Muscle of back (tissue), 11 donors: ENCODE data around the gene ENDOU. TPM values are rescaled to one million over a fixed set of nuclear protein-coding genes. Genes with fewer than 3 reads are reported as not detected.
"Not testable (repeated sequence)": the region's sequence is repeated elsewhere in the genome, so short reads cannot be mapped to it uniquely, and the experiment has no call there.

Source experiments
- DNase-seq, 3 donors: peaks; one replicate each; pipeline versions ENCODE4 v3.0.0 to v3.0.0-alpha.2; 2013
- polyA plus RNA-seq, 10 donors: library from polyadenylated mRNA; unstranded; fragments of 120-200 nt; gene quantifications; one replicate each; pipeline ENCODE4 v1.2.1, GENCODE V29; 2013; ENCODE audit not compliant: insufficient read length in 10 of 10

ENDOU gene
- polyA plus RNA-seq, 10 donors, result 0.19 to 1.8 (median 0.32) TPM

- no peak for DNase-seq
These were observed 37.7 kb downstream of the ENDOU start for GRCh38 chr12:47687636-47688035.

DNA sequence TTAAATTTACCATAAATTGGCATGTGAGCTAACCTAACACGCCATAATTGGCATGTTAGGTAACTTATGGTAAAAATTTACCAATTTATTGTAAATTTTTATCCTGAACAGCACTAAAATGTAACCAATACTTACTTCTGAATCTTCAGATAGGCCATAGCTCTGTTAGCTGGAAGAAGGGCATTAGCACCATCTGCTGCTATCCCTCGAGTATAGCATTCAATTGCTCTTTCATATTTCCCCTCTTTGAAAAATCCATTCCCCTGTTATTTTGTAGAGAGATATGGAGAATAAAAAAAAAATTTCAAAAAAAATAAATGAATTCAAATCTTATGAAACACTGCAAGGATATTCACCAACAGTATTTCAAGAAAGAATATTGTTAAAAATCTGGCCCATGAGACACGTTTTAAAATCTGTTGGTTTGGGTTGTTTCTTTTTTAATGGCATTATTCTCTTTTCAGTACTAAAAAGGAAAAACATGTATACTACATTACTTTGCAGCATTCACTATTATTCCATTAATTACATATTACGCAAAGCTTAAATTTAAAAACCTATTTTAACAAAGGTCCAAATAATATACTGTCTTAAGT, 38.5 kb downstream of the ENDOU start:
- peak; percentile 20 to 44 (median 30) for DNase-seq

- no peak for DNase-seq
These were observed 45.5 kb downstream of the ENDOU start for GRCh38 chr12:47679785-47680184.

GRCh38 chr12:47672068-47672467, 53.2 kb downstream of the ENDOU start:
- no peak for DNase-seq

DNA sequence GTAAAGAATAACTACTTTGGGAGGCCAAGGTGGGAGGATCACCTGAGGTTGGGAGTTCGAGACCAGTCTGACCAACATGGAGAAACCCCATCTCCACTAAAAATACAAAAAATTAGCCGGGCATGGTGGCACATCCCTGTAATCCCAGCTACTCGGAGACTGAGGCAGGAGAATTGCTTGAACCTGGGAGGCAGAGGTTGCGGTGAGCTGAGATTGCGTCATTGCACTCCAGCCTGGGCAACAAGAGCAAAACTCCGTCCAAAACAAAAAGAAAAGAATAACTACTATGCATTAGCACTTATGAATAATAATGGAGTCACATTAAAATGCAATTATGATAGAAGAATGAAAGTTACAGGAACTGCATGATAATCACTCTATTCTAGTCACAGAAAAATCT, 57.4 kb downstream of the ENDOU start:
- DNase-seq, result not testable (repeated sequence)

Other genes starting within 250 kb of the ENDOU start
- 10 to 100 TPM; 21.0 to 32.9 (median 28.2) TPM for gene RPAP3, start 19.5 kb downstream of the ENDOU start, polyA plus RNA-seq
- 10 to 100 TPM in 5 of 10 donors, 1 to 10 TPM in 5; 6.8 to 18.9 (median 9.7) TPM for gene RAPGEF3, start 33.4 kb upstream of the ENDOU start, polyA plus RNA-seq
- gene SLC48A1, start 47.7 kb upstream of the ENDOU start, polyA plus RNA-seq, result 10 to 100 TPM in 8 of 10 donors, 1 to 10 TPM in 2; 9.7 to 13.8 (median 11.5) TPM
- gene HDAC7, start 94.4 kb upstream of the ENDOU start, polyA plus RNA-seq, result 10 to 100 TPM; 51.6 to 87.4 (median 59.9) TPM
- gene VDR, start 179.5 kb upstream of the ENDOU start, polyA plus RNA-seq, result 1 to 10 TPM in 1 of 10 donors, under 1 TPM in 9; 0.21 to 1.5 (median 0.44) TPM
- gene TMEM106C, start 238.1 kb upstream of the ENDOU start, polyA plus RNA-seq, result 10 to 100 TPM; 51.6 to 67.5 (median 57.6) TPM